SHP77 treated with DMSO at 0.1 percent for 48 hours (cell line): ENCODE results near the gene THBS3.
"Not testable (repeated sequence)": the region's sequence is repeated elsewhere in the genome, so short reads cannot be mapped to it uniquely, and the experiment has no call there.

Experiments
- DNase-seq: peaks from one replicate; lab custom pipeline; 2025; lab: John Stamatoyannopoulos, UW

Gene THBS3

GRCh38 chr1:155207806-155208540 is at the start of gene THBS3:
TSS of gene THBS3 (minus strand) at chr1:155207897. CDS start at chr1:155207876, 21 bp downstream.
- DNase-seq: peak; percentile 43

- no peak for DNase-seq
Observed at GRCh38 chr1:155256058-155256852, 48.6 kb upstream of the THBS3 start.

- peak; percentile 74 for DNase-seq
Observed at GRCh38 chr1:155255243-155256007, 47.7 kb upstream of the THBS3 start, which contains the start of gene ENTREP3. TSS of gene ENTREP3 (minus strand) at chr1:155255483. CDS start at chr1:155254877, 606 bp downstream.

- DNase-seq: no peak
Observed at GRCh38 chr1:155254714-155255242, 47.1 kb upstream of the THBS3 start.

GRCh38 chr1:155254228-155254713 is 46.6 kb upstream of the THBS3 start:
- no peak for DNase-seq

- no peak for DNase-seq
Observed at GRCh38 chr1:155253797-155254196, 46.1 kb upstream of the THBS3 start.

GRCh38 chr1:155253208-155253607 is 45.5 kb upstream of the THBS3 start:
- no peak for DNase-seq

GRCh38 chr1:155251566-155251965 is 43.9 kb upstream of the THBS3 start:
- no peak for DNase-seq

GRCh38 chr1:155250633-155251449 is 43.1 kb upstream of the THBS3 start:
- peak; percentile 96 for DNase-seq

GRCh38 chr1:155250246-155250632 is 42.5 kb upstream of the THBS3 start:
- no peak for DNase-seq

- no peak for DNase-seq
Observed at GRCh38 chr1:155247667-155248553, 40.2 kb upstream of the THBS3 start.

GRCh38 chr1:155246796-155247195 is 39.1 kb upstream of the THBS3 start:
- DNase-seq: not testable (repeated sequence)

GRCh38 chr1:155245163-155245524 is 37.4 kb upstream of the THBS3 start:
- DNase-seq: no peak

- DNase-seq: peak; percentile 100
Observed at GRCh38 chr1:155244368-155245162, 36.9 kb upstream of the THBS3 start.

GRCh38 chr1:155242805-155243358 is 35.2 kb upstream of the THBS3 start:
- no peak for DNase-seq

GRCh38 chr1:155241841-155242264 is 34.2 kb upstream of the THBS3 start:
- DNase-seq: no peak

GRCh38 chr1:155241069-155241679 is 33.5 kb upstream of the THBS3 start:
- peak; percentile 92 for DNase-seq

GRCh38 chr1:155236451-155236850 is 28.8 kb upstream of the THBS3 start:
- no peak for DNase-seq
